ENCODE measurements around the gene MAP7D1.

The MAP7D1 gene

DNA sequence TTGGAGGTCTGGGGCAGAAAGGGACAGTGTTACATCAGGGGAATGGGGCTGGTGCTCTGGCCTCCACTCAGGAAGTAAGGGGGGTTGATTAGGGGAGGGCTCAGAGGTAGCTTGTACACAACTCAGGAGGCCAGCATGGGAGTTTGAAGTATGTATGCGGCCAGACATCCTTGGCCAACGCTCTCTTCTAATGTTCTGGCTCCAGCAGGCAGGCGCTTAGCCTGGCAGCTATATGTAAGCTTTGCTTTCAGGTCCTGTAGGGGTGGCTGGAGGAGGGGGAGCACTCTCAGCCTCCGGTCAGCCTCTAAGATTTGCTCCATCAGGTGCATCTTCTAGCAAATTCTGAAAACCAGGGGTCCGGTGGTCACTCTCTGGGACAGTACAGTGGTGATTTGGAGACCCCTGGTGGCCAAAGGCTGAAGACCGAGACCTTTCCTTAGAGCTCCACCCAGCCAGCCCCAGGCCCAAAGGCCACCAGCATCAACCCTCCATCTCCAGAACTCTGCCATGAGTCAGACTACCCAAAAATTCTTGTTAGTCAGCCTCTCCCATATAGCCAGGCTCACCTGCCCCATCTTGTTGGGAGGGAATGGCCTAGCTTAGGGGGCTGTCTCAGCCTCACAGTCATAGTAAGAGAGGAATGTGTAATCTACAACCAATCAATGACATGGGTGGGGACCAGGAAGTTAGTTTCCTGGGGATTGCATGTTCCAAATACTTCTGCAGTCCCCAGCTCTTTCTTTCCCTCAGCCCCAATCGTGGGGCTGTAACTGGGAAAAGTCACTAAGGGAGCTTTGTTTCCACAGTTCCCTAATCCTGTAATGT, 21.2 kb upstream of the MAP7D1 start:
- Histone ChIP-seq H3K27ac (peak overlapping the region; percentile 59 to 84), H3K4me3 (no peak overlapping the region)
- TF ChIP-seq, protein P1, sequence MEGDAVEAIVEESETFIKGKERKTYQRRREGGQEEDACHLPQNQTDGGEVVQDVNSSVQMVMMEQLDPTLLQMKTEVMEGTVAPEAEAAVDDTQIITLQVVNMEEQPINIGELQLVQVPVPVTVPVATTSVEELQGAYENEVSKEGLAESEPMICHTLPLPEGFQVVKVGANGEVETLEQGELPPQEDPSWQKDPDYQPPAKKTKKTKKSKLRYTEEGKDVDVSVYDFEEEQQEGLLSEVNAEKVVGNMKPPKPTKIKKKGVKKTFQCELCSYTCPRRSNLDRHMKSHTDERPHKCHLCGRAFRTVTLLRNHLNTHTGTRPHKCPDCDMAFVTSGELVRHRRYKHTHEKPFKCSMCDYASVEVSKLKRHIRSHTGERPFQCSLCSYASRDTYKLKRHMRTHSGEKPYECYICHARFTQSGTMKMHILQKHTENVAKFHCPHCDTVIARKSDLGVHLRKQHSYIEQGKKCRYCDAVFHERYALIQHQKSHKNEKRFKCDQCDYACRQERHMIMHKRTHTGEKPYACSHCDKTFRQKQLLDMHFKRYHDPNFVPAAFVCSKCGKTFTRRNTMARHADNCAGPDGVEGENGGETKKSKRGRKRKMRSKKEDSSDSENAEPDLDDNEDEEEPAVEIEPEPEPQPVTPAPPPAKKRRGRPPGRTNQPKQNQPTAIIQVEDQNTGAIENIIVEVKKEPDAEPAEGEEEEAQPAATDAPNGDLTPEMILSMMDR (IDR thresholded peaks at IDR 0.05): peak; percentile 76
- DNase-seq (ENCODE audit: low spot score): no peak

DNA sequence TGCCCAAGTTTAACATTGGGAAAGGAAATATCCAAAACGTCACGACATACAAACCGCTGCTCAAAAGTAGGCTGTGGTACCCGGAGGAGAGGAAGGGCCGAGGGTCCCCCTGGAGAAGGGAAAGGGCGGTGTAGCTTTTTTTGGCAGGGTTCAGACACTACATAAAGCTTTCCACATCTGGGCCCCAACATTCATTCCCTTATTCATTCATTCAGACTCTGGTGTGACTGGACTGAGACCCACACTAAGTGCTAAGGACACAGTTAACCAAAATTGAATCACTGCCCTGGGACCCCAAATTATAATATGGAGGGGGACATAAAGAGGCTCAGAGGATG, 20.7 kb upstream of the MAP7D1 start:
- no peak overlapping the region for H3K4me3 ChIP-seq
- peak overlapping the region; percentile 59 to 84 for H3K27ac ChIP-seq
- TF ChIP-seq, protein P1 (IDR thresholded peaks at IDR 0.05): no peak
- DNase-seq (ENCODE audit: low spot score): no peak

DNA sequence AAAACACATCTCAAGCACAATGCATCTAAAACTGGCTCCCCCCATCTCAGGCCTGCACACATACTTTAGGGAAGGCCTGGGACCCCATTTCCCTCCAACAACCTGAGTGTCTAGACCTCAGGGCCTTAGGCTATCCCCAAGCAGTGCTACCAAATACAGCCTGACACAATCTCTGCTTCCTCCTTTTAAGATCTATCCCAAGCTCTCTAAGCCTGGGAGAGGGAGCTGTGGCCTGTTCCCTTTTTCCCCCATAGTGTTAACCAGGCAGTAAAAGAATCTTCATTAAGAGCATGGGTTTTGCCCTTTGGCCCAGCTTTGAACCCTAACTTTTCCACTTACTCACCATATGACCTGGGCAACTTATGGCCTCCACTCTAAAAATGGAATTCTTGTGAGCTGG, 20.2 kb upstream of the MAP7D1 start:
- no peak for DNase-seq (ENCODE audit: low spot score)
- H3K4me3 ChIP-seq: no peak overlapping the region
- H3K27ac ChIP-seq: peak overlapping the region; percentile 59 to 84
- TF ChIP-seq, protein P1 (IDR thresholded peaks at IDR 0.05): no peak

DNA sequence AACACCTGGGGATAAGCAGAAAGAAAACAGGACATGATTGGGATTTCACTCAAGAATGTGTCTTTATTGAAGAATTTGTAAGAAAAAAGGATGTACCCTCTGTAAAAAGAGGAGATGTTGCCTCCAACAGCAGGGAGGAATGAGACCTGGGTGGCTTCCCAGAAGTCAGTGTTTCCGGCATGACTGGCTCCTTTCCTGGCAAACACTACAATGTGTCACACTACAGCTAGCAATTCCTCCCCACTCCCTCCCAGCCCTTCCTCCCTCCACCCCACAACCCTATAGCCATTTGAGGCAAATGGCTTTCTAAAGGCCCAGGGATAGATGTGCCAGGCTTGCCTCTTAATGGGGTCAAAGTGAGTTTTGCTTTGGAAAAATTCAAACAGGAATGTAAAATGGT, 19.4 kb upstream of the MAP7D1 start:
- TF ChIP-seq, protein P1 (IDR thresholded peaks at IDR 0.05): no peak
- no peak for DNase-seq (ENCODE audit: low spot score)
- Histone ChIP-seq H3K4me3 (no peak overlapping the region), H3K27ac (peak overlapping the region; percentile 59 to 84)

DNA sequence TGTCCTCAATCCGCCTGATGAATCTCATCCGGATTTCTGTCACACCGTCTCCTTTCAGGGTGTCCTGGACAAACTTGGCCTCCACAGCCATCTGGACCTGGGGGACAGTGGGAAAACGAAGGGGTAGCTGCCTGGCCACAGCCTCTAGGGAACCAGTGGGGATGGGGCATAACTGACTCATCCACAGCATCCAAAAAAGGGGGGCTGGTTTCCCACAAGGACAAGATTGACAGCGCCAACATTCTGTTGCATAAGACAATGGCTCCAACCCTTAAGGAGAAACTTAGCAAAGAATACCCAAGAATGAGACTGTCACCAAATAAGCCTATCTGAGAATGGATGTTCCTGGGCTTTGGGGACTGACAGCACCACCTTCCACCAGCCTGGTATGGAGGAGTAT, 18.7 kb upstream of the MAP7D1 start:
- H3K27ac ChIP-seq: peak overlapping the region; percentile 59 to 84
- TF ChIP-seq, protein P1 (IDR thresholded peaks at IDR 0.05): no peak
- DNase-seq (ENCODE audit: low spot score): no peak
- H3K4me3 ChIP-seq: no peak overlapping the region

DNA sequence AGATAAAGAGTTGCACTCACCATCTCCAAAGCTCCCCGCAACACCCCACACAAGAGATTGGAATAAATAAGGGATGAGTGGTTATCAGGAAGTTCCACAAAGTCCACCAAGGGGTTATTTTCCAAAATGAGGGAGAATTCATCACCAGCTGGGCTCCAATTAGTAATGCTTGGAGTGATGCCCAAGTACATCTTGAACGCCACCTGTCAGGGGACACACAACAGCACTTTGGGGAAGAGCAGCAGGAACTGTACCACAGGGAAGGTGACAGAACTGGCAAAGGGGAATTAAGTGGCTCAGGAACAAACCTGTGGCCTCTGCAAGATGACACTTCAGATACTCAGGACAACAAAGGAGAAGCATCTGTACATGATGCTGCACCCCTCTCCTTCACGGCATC, 18.2 kb upstream of the MAP7D1 start:
- H3K4me3 ChIP-seq: no peak overlapping the region
- DNase-seq (ENCODE audit: low spot score): no peak
- TF ChIP-seq, protein P1 (IDR thresholded peaks at IDR 0.05): no peak
- peak overlapping the region in 1 of 2 donors; percentile 59 for H3K27ac ChIP-seq

DNA sequence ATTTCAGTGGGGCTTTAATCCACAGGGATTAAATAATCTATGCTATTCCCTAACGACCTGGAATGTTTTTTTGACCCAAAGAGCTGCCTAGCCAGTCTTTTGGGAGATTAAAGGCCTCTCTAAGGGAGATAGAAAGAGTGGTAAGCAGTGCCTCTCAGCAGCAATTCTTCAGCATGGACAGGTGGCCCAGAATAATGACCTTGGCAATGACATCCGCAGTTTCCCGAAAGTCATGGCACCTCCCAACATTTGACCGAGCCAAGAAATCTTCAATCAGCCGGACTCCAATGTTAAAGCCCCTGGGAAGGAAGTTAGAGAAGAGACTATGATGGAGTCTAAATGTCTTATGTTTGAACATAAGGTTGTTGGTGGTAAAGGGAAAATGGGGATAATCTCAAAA, 16.4 kb upstream of the MAP7D1 start:
- no peak for DNase-seq (ENCODE audit: low spot score)
- TF ChIP-seq, protein P1 (IDR thresholded peaks at IDR 0.05): no peak
- Histone ChIP-seq H3K27ac (no peak overlapping the region), H3K4me3 (no peak overlapping the region)

Data from coronary artery (tissue), 2 donors.